ENCODE data around the gene DDX54. TPM values are rescaled to one million over a fixed set of nuclear protein-coding genes. Genes with fewer than 3 reads are reported as not detected.
"Not testable (repeated sequence)": the region's sequence is repeated elsewhere in the genome, so short reads cannot be mapped to it uniquely, and the experiment has no call there.

DDX54 gene
- total and polyA plus RNA-seq, 4 donors = 12.6 to 70.8 (median 47.9) TPM

DNA sequence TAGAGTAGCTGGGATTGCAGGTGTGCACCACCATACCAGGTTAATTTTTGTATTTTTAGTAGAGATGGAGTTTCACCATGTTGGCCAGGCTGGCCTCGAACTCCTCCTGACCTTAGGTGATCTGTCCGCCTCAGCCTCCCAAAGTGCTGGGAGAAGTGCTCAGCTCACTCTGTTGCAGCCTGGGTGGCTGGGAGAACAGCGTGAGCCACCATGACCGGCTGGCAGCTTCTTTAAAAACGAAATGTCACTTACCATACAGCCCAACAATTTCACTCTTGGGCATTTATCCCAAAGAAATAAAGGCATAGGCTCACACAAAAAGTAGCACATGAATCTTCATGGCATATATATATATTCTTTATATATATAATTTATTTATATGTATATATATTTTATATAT lies 40.5 kb downstream of the DDX54 start:
- H3K36me3 ChIP-seq (ENCODE audit: control insufficient read depth in 1 of 2, insufficient read depth in 2 of 2, low read length in 1 of 2) = no peaks in the 10 kb centered on the region
- no peak overlapping the region for H3K27ac ChIP-seq (ENCODE audit: low read depth in 1 of 2, low read length in 2 of 2)
- no peaks in the 10 kb centered on the region for H3K9me3 ChIP-seq (ENCODE audit: control insufficient read depth, low read length)
- DNase-seq = no peak
- WGBS, 2 donors = 38 to 40% methylated on average over 5 of the region's 5 CpGs
- no peak overlapping the region for H3K4me3 ChIP-seq (ENCODE audit: low read length in 2 of 2)
- no peak for ATAC-seq (ENCODE audit: low FRiP score)
- no peaks in the 10 kb centered on the region for H3K4me1 ChIP-seq (ENCODE audit: control insufficient read depth in 1 of 2, insufficient read depth in 2 of 2, low read length in 2 of 2)
- intact Hi-C loops (cut with DNase I) = no loop called here
- no peaks in the 10 kb centered on the region for H3K27me3 ChIP-seq (ENCODE audit: control insufficient read depth in 1 of 2, insufficient read depth in 2 of 2, low read length in 1 of 2)

DNA sequence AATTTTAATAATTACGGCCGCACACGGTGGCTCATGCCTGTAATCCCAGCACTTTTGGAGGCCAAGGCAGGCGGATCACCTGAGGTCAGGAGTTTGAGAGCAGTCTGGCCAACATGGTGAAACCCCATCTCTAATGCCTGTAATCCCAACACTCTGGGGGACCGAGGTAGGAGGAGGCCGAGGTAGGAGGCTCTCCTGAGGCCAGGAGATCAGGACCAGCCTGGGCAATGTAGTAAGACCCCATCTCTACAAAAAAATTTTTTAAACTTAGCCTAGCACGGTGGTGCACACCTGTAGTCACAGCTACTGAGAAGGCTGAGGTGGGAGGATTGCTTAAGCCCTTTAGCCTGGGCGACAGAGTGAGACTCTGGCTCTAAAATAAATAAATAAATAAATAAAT lies 41.3 kb downstream of the DDX54 start:
- no peaks in the 10 kb centered on the region for H3K4me1 ChIP-seq (ENCODE audit: control insufficient read depth in 1 of 2, insufficient read depth in 2 of 2, low read length in 2 of 2)
- DNase-seq = no peak
- no peak overlapping the region for H3K27ac ChIP-seq (ENCODE audit: low read depth in 1 of 2, low read length in 2 of 2)
- 92 to 93% methylated on average over 8 of the region's 8 CpGs for WGBS, 2 donors
- no peak overlapping the region for H3K4me3 ChIP-seq (ENCODE audit: low read length in 2 of 2)
- intact Hi-C loops (cut with DNase I) = no loop called here
- no peaks in the 10 kb centered on the region for H3K27me3 ChIP-seq (ENCODE audit: control insufficient read depth in 1 of 2, insufficient read depth in 2 of 2, low read length in 1 of 2)
- H3K9me3 ChIP-seq (ENCODE audit: control insufficient read depth, low read length) = no peaks in the 10 kb centered on the region
- ATAC-seq (ENCODE audit: low FRiP score) = no peak
- H3K36me3 ChIP-seq (ENCODE audit: control insufficient read depth in 1 of 2, insufficient read depth in 2 of 2, low read length in 1 of 2) = no peaks in the 10 kb centered on the region

DNA sequence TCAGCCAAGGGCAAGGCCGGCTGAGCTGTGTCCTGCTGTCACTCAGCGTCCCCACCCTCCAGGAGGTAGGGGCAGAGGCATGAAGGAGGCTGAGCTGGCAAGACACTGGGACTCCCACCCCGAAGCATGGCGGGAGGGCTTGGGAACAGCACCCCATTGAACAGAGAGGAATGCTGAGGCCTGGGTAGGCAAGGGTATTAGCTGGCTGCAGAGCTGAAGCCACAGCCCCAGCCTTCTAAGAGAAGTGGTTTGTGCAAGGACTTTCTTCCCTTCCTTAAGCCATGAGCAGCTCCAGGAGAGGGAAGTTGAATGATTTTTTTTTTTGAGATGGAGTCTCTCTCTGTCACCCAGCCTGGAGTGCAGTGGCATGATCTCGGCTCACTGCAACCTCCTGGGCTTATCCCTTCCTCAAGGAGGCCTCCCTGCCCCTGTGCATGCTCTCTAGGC lies 42.4 kb downstream of the DDX54 start:
- Histone ChIP-seq H3K4me1 (ENCODE audit: control insufficient read depth in 1 of 2, insufficient read depth in 2 of 2, low read length in 2 of 2) (no peaks in the 10 kb centered on the region), H3K4me3 (ENCODE audit: low read length in 2 of 2) (no peak overlapping the region), H3K27ac (ENCODE audit: low read depth in 1 of 2, low read length in 2 of 2) (no peak overlapping the region), H3K36me3 (ENCODE audit: control insufficient read depth in 1 of 2, insufficient read depth in 2 of 2, low read length in 1 of 2) (no peaks in the 10 kb centered on the region), H3K27me3 (ENCODE audit: control insufficient read depth in 1 of 2, insufficient read depth in 2 of 2, low read length in 1 of 2) (no peaks in the 10 kb centered on the region), H3K9me3 (ENCODE audit: control insufficient read depth, low read length) (no peaks in the 10 kb centered on the region)
- WGBS, 2 donors = 79 to 88% methylated on average over 5 of the region's 5 CpGs
- ATAC-seq (ENCODE audit: low FRiP score) (no peak), DNase-seq (peak in 1 of 2 donors; percentile 53)
- intact Hi-C loops (cut with DNase I) = no loop called here

DNA sequence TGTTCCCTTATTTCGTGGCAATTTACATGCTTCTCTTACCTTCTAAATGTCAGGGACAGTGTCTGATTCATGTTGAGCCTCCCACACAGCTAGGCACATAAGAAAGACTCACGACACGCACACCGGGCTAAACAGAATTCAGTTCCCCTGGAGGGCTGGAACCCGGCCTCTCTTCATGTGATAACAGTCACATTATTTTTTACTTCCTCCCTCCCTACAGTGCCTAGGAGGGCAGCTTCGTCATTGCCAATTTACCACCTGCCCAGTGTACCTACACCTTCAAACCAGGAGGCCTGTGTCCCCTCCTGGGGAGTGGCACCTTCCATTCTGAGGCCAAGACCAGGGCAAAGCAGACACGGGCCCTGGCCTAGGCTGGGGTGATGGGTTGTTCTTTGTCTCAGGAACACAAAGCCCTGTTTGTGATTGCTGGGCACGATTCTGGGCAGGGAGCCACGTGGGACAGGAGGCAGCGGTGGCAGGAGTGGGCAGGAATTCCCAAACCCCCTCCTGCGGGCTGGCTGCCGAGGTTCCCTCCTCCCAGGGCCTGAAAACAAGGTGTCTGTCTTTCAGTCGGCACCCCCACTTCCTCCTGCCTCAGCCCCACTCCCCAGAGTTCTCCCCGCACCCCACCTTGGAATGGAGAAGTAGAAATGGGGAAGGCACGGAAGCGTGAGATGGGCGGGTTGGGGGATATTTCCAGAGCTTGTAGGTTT lies 42.9 kb downstream of the DDX54 start:
- no peaks in the 10 kb centered on the region for H3K4me1 ChIP-seq (ENCODE audit: control insufficient read depth in 1 of 2, insufficient read depth in 2 of 2, low read length in 2 of 2)
- intact Hi-C loops (cut with DNase I) = no loop called here
- ATAC-seq (ENCODE audit: low FRiP score) (no peak), DNase-seq (peak; percentile 70 to 80)
- 58 to 60% methylated on average over 17 of the region's 17 CpGs for WGBS, 2 donors
- no peak overlapping the region for H3K27ac ChIP-seq (ENCODE audit: low read depth in 1 of 2, low read length in 2 of 2)
- H3K27me3 ChIP-seq (ENCODE audit: control insufficient read depth in 1 of 2, insufficient read depth in 2 of 2, low read length in 1 of 2) = no peaks in the 10 kb centered on the region
- no peaks in the 10 kb centered on the region for H3K36me3 ChIP-seq (ENCODE audit: control insufficient read depth in 1 of 2, insufficient read depth in 2 of 2, low read length in 1 of 2)
- H3K4me3 ChIP-seq (ENCODE audit: low read length in 2 of 2) = no peak overlapping the region
- no peaks in the 10 kb centered on the region for H3K9me3 ChIP-seq (ENCODE audit: control insufficient read depth, low read length)

DNA sequence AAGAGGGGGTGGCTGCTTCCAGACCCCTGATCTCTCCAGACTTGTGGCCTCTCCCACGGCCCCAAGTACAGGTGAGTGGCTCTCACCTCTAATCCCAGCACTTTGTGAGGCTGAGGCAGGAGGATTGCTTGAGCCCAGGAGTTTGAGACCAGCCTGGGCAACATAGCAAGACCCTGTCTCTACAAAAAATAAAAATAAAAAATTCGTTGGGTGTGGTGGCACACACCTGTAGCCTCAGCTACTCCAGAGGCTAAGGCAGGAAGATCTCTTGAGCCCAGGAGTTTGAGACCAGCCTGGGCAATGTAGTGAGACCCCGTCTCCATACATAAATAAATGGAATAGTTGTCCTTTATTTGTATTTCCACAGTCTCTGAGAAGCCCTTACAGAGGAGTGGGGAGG lies 43.6 kb downstream of the DDX54 start:
- H3K4me3 ChIP-seq (ENCODE audit: low read length in 2 of 2); ATAC-seq (ENCODE audit: low FRiP score): not testable (repeated sequence)
- 78 to 79% methylated on average over 3 of the region's 3 CpGs for WGBS, 2 donors

DNA sequence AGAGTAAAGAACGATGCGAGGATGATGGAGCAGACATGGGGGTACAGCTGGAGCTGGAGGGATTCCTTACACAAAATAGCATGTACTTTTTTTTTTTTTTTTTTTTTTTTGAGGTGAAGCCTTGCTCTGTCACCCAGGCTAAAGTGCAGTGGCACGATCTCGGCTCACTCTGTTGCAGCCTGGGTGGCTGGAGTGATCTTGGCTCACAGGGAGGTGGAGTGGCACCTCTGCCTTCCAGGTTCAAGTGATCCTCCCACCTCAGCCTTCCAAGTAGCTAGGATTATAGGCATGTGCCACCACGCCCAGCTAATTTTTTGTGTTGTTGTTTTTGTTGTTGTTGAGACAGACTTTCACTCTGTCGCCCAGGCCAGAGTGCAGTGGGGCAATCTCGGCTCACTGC lies 44.6 kb downstream of the DDX54 start:
- intact Hi-C loops (cut with DNase I) = no loop called here
- ATAC-seq (ENCODE audit: low FRiP score) = no peak
- no peaks in the 10 kb centered on the region for H3K27me3 ChIP-seq (ENCODE audit: control insufficient read depth in 1 of 2, insufficient read depth in 2 of 2, low read length in 1 of 2)
- H3K9me3 ChIP-seq (ENCODE audit: control insufficient read depth, low read length) = no peaks in the 10 kb centered on the region
- peak in 1 of 2 donors; percentile 22 for DNase-seq
- WGBS, 2 donors = 76 to 88% methylated on average over 7 of the region's 7 CpGs
- H3K4me3 ChIP-seq (ENCODE audit: low read length in 2 of 2) = no peak overlapping the region
- H3K36me3 ChIP-seq (ENCODE audit: control insufficient read depth in 1 of 2, insufficient read depth in 2 of 2, low read length in 1 of 2) = no peaks in the 10 kb centered on the region
- H3K27ac ChIP-seq (ENCODE audit: low read depth in 1 of 2, low read length in 2 of 2) = no peak overlapping the region
- H3K4me1 ChIP-seq (ENCODE audit: control insufficient read depth in 1 of 2, insufficient read depth in 2 of 2, low read length in 2 of 2) = no peaks in the 10 kb centered on the region

More for the DNA sequence above, 43.6 kb downstream of the DDX54 start:
- H3K36me3 ChIP-seq (ENCODE audit: control insufficient read depth in 1 of 2, insufficient read depth in 2 of 2, low read length in 1 of 2); H3K9me3 ChIP-seq (ENCODE audit: control insufficient read depth, low read length); intact Hi-C loops (cut with DNase I); DNase-seq; H3K4me1 ChIP-seq (ENCODE audit: control insufficient read depth in 1 of 2, insufficient read depth in 2 of 2, low read length in 2 of 2); H3K27ac ChIP-seq (ENCODE audit: low read depth in 1 of 2, low read length in 2 of 2); H3K27me3 ChIP-seq (ENCODE audit: control insufficient read depth in 1 of 2, insufficient read depth in 2 of 2, low read length in 1 of 2): not testable (repeated sequence)

DNA sequence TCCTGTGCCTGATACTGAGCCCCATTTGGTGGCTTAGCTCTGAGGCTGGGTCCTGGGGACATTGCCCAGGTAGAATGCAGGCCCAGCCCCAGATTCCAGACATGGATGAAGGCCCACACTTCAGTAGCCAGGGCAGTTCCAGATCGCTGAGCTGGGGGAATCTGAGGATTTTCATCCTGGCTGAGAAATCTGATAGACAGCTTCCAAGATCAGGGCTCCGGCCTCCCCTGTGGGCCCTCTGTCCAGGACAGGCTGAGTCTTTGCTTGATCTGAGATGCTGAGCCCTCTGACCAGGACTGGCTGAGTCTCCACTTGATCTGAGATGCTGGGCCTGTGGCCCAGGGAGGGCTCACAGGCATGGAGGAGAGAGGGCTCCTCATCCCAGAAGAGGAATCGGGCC lies 46.5 kb downstream of the DDX54 start:
- Histone ChIP-seq H3K4me3 (ENCODE audit: low read length in 2 of 2) (no peak overlapping the region), H3K27ac (ENCODE audit: low read depth in 1 of 2, low read length in 2 of 2) (no peak overlapping the region), H3K36me3 (ENCODE audit: control insufficient read depth in 1 of 2, insufficient read depth in 2 of 2, low read length in 1 of 2) (no peaks in the 10 kb centered on the region), H3K9me3 (ENCODE audit: control insufficient read depth, low read length) (no peaks in the 10 kb centered on the region), H3K27me3 (ENCODE audit: control insufficient read depth in 1 of 2, insufficient read depth in 2 of 2, low read length in 1 of 2) (no peaks in the 10 kb centered on the region), H3K4me1 (ENCODE audit: control insufficient read depth in 1 of 2, insufficient read depth in 2 of 2, low read length in 2 of 2) (no peaks in the 10 kb centered on the region)
- 77 to 81% methylated on average over 3 of the region's 3 CpGs for WGBS, 2 donors
- DNase-seq (peak in 1 of 2 donors; percentile 54), ATAC-seq (ENCODE audit: low FRiP score) (no peak)
- intact Hi-C loops (cut with DNase I) = no loop called here

DNA sequence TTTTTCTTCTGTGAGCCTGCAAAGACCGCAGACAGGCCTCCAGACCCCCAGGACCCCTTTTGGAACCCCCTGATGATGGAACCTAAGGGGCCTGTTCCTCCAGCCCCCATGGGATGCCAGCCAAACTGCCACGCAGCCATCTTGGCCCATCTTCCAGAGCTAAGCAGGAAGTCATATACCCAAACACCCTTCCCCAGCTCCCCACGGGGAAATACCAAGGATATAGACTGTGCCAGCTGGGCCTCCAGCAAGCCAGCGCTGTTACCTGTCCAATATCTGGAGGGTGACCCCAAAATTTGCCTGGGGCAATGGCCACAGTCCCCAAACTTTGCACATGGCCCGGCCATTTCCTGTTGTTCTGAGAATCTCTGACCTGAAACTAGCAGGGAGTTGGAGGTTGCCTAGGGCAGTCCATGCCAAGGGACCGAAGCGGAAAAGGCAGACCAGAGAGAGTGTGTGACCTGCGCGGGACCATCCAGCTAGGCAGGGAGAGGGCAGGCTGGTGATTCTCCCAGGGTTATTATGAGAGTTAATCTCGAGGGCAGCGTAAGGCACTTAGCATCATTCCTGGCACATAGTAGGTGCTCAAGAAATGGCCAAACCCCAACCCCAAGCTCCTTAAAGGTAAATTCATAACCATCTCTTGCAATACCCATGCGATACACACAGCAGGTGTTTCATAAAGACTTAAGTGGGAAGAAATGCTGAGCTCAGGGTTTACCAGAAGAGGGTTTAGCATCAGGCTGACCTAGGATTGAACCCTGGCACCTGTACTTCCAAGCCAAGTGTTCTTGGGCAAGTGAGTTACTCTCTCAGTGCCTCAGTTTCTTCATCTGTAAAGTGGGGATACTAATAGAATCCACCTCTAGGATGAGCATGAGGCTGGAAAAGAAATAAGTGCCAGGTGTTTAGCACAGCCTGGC lies 47.2 kb downstream of the DDX54 start:
- H3K4me1 ChIP-seq (ENCODE audit: control insufficient read depth in 1 of 2, insufficient read depth in 2 of 2, low read length in 2 of 2) = no peaks in the 10 kb centered on the region
- H3K9me3 ChIP-seq (ENCODE audit: control insufficient read depth, low read length) = no peaks in the 10 kb centered on the region
- 83 to 84% methylated on average over 12 of the region's 12 CpGs for WGBS, 2 donors
- no peaks in the 10 kb centered on the region for H3K36me3 ChIP-seq (ENCODE audit: control insufficient read depth in 1 of 2, insufficient read depth in 2 of 2, low read length in 1 of 2)
- ATAC-seq (ENCODE audit: low FRiP score) (no peak), DNase-seq (peak in 1 of 2 donors; percentile 45)
- intact Hi-C loops (cut with DNase I) = no loop called here
- no peaks in the 10 kb centered on the region for H3K27me3 ChIP-seq (ENCODE audit: control insufficient read depth in 1 of 2, insufficient read depth in 2 of 2, low read length in 1 of 2)
- H3K4me3 ChIP-seq (ENCODE audit: low read length in 2 of 2) = no peak overlapping the region
- H3K27ac ChIP-seq (ENCODE audit: low read depth in 1 of 2, low read length in 2 of 2) = no peak overlapping the region

All from aorta (tissue), 5 donors.